ENCODE measurements around the gene ADAMTSL3.

DNA sequence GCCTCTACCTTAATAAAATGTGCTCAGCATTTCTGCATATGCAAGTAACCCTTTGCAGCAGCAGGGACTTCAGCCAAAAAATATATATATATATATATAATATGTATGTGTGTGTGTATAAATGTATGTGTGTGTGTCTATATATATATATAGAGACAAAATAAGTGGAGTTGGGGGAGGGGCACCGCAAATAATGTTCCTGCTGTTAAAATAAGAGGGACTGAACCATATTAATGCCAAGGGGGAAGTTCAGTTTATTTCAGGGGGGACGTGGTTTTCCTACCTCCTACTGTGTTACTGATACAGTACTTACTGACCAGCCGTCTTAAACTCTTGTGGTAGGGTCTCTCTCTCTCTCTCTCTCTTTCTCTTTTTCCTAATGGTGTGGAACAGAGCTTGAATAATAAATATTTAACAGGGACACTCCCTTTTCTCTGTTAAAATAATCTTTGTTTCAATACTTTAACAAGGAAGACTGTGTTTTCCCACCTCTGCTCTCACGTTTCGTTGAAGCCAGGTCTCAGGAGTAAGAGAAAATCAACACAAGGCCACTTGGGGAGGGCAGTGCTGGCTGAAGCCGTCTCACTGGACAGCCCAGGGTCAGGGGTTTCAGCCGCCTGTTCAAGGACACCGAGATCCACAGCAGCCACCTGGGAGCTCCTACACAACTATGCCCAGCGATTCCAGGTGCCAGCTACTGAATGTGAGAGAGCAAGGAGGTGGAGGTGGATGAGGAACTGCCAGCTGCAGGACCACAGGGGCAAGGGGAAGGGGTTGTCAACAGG is 42.8 kb upstream of the ADAMTSL3 start:
- TF ChIP-seq CTCF (IDR thresholded peaks at IDR 0.05; ENCODE audit: insufficient read depth, low read length, poor library complexity, severe bottlenecking) (no peak), EZH2phosphoT487 (conservative IDR thresholded peaks at IDR 0.05; ENCODE audit: low read length) (no peak)

All from SU-DHL-6 (cell line).